GM10248 (cell line): Measurements from ENCODE around the gene GIMAP1.

ENCODE experiments used
- CTCF ChIA-PET: fragments of 300-600 bp; sonication (Branson Sonifier 250); formaldehyde crosslinking; extraction: SDS; loops from one replicate; lab custom pipeline; 2021; ENCODE audit warnings: antibody characterized with exemption; lab: Yijun Ruan, JAX
- POLR2A ChIA-PET: fragments of 350-650 bp; sonication (Branson Sonifier 250); formaldehyde crosslinking; extraction: SDS; loops from one replicate; lab custom pipeline; 2020; ENCODE audit warnings: antibody characterized with exemption; lab: Yijun Ruan, JAX
- DNase-seq: peaks from one replicate; pipeline ENCODE4 v3.0.0; 2012; ENCODE audit errors: extremely low spot score
- CTCF ChIP-seq: IDR thresholded peaks from 2 replicates; pipeline ENCODE4 v1.5.1; 2012; ENCODE audit warnings: mild to moderate bottlenecking, low read depth; ENCODE audit errors: extremely low read depth, missing control alignments, control extremely low read depth

GIMAP1 gene

GRCh38 chr7:150732786-150733481, 16.5 kb downstream of the GIMAP1 start:
- TF ChIP-seq CTCF, result no peak

DNA sequence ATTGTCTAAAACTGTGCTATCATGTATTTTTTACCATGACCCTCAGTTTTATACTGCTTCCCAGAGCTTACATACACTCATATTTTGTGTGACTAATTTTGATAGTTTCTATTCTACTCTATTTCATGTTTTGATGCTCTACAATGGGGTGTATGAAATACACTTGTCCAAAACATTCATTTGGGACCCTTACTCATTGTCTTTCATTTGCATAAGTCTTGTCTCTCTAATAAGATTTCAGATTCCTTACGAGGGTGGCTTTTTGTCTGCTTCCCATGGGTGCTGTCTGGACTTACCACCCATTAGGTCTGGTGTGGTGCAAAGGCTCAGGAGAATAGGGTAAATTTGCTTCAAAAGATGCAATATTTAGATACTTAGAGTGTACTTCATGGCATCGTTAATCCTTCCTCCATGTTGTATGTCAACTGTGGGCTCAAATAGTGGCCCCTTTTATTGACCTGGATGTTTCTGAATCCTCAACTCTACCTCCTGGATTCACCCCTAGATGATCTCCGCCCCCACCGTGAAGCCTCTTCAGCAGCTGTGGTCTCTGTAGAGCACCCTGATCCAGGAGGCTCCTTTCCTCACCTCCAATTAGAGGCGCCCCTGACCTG, 17.2 kb downstream of the GIMAP1 start:
- CTCF ChIA-PET, result interaction anchor here (0.8 to 2.2 kb wide), 8 partner anchors 8 to 285 kb away, joined by 3 to 13 read pairs (median 4); partner anchors contain the start of gene GIMAP1
- POLR2A ChIA-PET, result no interaction called here
- no peak for DNase-seq
- TF ChIP-seq CTCF, result no peak

More at GRCh38 chr7:150732786-150733481, 16.5 kb downstream of the GIMAP1 start:
- no peak for DNase-seq
- ChIA-PET POLR2A (interaction anchor here (1.0 kb wide), 1 partner anchor 23 kb away, joined by 3 read pairs; no protein-coding TSS in a partner anchor), CTCF (interaction anchor here (0.8 to 1.8 kb wide), 9 partner anchors 9 to 284 kb away, joined by 3 to 13 read pairs (median 3); partner anchors contain the start of gene GIMAP1)

DNA sequence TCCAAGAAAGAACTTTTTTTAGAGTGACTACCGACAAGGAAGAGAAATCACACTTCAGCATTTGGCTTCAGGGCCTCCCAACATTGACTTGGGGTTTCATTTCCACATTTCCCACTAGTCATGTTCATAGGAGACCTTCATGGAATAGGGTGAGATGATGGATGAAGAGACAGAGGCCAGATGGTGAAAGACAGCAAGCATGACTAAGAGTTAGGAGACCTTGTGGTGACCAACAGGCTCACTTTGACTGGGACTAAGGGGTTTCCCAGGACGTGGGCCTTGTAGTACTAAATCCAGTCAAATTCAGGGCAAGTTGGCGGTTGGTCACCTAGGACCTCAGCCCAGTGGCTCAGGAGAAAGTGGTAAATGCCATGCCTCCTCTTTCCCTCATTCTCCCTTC, 17.8 kb downstream of the GIMAP1 start:
- TF ChIP-seq CTCF, result no peak
- CTCF ChIA-PET, result interaction anchor here (1.7 to 2.2 kb wide), 2 partner anchors 18 to 285 kb away, joined by 6 read pairs; partner anchors contain the start of gene GIMAP1
- POLR2A ChIA-PET, result no interaction called here
- no peak for DNase-seq

DNA sequence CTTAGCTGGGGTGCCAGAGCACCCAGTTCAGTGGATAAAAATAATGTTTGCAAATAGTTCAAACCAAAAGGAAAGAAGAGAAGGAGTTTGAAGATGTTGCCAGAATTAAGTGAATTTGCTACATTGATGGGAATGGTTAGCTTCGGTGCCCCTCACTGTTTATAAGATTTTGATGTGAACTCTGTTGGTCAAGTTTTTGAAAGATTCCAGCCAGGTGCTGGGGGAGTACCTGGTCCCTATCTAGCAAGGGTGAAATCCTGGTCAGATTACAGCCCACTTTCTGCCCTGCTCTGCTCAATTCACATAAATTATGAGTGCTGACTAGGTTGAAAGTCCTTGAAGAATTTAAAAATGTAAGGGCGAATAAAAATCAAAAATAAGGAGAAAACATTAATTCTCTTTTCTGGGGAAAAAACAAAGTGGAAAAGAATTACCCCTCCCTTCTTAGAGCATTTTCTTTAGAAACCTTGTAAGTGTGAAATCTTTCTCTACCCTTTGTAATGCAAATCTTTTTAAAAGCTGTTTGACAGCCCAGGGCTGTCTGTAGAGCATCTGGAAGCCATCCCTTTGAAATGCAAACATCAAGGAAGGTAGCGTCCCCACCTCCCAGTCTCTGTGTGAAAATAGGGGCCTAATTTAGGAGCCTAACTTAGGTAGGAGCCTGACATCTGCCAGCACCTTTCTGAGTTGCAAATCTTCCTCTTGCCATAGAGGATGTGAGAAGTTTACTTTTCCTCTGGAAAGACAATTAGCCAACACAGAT, 19.4 kb downstream of the GIMAP1 start:
- CTCF ChIA-PET, result interaction anchor here (1.7 to 2.2 kb wide), 2 partner anchors 20 to 287 kb away, joined by 6 read pairs; partner anchors contain the start of gene GIMAP1
- no peak for TF ChIP-seq CTCF
- DNase-seq, result no peak
- POLR2A ChIA-PET, result no interaction called here

DNA sequence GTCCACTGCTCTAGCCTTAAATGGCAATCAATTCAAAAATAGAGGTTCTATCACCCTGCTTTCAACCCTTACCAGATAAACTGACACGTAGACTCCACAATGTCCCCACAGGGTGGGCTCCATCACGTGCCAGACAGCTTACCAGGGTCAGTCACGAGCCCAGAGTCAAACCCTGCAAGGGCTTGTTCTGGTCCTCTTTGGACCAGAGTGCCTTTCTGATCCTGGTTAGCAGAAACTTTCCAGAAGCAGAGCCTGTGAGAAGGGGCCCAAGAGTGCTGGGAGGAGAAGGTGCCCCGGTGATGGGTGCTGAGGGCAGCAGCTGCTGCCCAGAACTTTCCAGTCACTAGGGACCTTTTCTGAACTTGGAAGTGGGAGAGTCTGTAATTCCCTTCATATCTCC, 20.5 kb downstream of the GIMAP1 start:
- ChIA-PET CTCF (interaction anchor here (1.2 kb wide), 1 partner anchor 79 kb away, joined by 3 read pairs; no protein-coding TSS in a partner anchor), POLR2A (interaction anchor here (0.7 kb wide), 1 partner anchor 1825 kb away, joined by 4 read pairs; no protein-coding TSS in a partner anchor)
- no peak for DNase-seq
- no peak for TF ChIP-seq CTCF
